ENCODE data around the gene TRMU. TPM values are rescaled to one million over a fixed set of nuclear protein-coding genes. Genes with fewer than 3 reads are reported as not detected.
"Not testable (repeated sequence)": the region's sequence is repeated elsewhere in the genome, so short reads cannot be mapped to it uniquely, and the experiment has no call there.

Gene TRMU
- total RNA-seq, 6 donors from 2014 or later, result 30.7 to 77.5 (median 35.8) TPM

GRCh38 chr22:46401370-46401769 lies 65.9 kb downstream of the TRMU start:
- no peaks in the 10 kb centered on the region for H3K9me3 ChIP-seq
- no peak overlapping the region for H3K4me3 ChIP-seq
- H3K4me1 ChIP-seq, result no peaks in the 10 kb centered on the region
- H3K27me3 ChIP-seq, result no peaks in the 10 kb centered on the region
- WGBS, 2 donors, result 87 to 93% methylated on average over 10 of the region's 10 CpGs
- H3K36me3 ChIP-seq, result peaks cover 0 to 14% (median 0%) of the 10 kb centered on the region in 4 donors
- no peak for ATAC-seq (ENCODE audit: low FRiP score in 2 of 2)
- no peak for DNase-seq
- H3K27ac ChIP-seq, result no peak overlapping the region
- TF ChIP-seq EP300 (IDR thresholded peaks at IDR 0.05) (no peak), POLR2A (IDR thresholded peaks at IDR 0.05) (no peak), POLR2AphosphoS5 (IDR thresholded peaks at IDR 0.05) (no peak), CTCF (IDR thresholded peaks at IDR 0.05) (no peak)

GRCh38 chr22:46402505-46402904 lies 67.0 kb downstream of the TRMU start:
- TF ChIP-seq CTCF (IDR thresholded peaks at IDR 0.05) (no peak), POLR2A (IDR thresholded peaks at IDR 0.05) (no peak), EP300 (IDR thresholded peaks at IDR 0.05) (no peak), POLR2AphosphoS5 (IDR thresholded peaks at IDR 0.05) (no peak)
- ATAC-seq (ENCODE audit: low FRiP score in 2 of 2), result no peak
- H3K4me1 ChIP-seq, result no peaks in the 10 kb centered on the region
- H3K36me3 ChIP-seq, result peaks cover 0 to 13% (median 0%) of the 10 kb centered on the region in 4 donors
- no peak for DNase-seq
- no peak overlapping the region for H3K4me3 ChIP-seq
- no peaks in the 10 kb centered on the region for H3K27me3 ChIP-seq
- WGBS, 2 donors, result 77 to 78% methylated on average over 2 of the region's 2 CpGs
- no peaks in the 10 kb centered on the region for H3K9me3 ChIP-seq
- no peak overlapping the region for H3K27ac ChIP-seq

GRCh38 chr22:46403880-46404279 lies 68.4 kb downstream of the TRMU start:
- 76 to 85% methylated on average over 7 of the region's 7 CpGs for WGBS, 2 donors
- H3K9me3 ChIP-seq; H3K4me3 ChIP-seq; ATAC-seq (ENCODE audit: low FRiP score in 2 of 2); H3K4me1 ChIP-seq; DNase-seq; H3K27ac ChIP-seq; H3K27me3 ChIP-seq; H3K36me3 ChIP-seq: not testable (repeated sequence)

GRCh38 chr22:46405901-46406300 lies 70.4 kb downstream of the TRMU start:
- H3K9me3 ChIP-seq, result no peaks in the 10 kb centered on the region
- no peak for DNase-seq
- H3K4me3 ChIP-seq, result no peak overlapping the region
- no peak for TF ChIP-seq CTCF (IDR thresholded peaks at IDR 0.05)
- TF ChIP-seq EP300 (IDR thresholded peaks at IDR 0.05), result no peak
- TF ChIP-seq POLR2AphosphoS5 (IDR thresholded peaks at IDR 0.05), result no peak
- no peaks in the 10 kb centered on the region for H3K27me3 ChIP-seq
- 80 to 89% methylated on average over 4 of the region's 4 CpGs for WGBS, 2 donors
- ATAC-seq (ENCODE audit: low FRiP score in 2 of 2), result no peak
- peaks cover 0 to 4% (median 0%) of the 10 kb centered on the region in 4 donors for H3K36me3 ChIP-seq
- H3K4me1 ChIP-seq, result no peaks in the 10 kb centered on the region
- no peak overlapping the region for H3K27ac ChIP-seq

GRCh38 chr22:46406349-46406748 lies 70.8 kb downstream of the TRMU start:
- DNase-seq, result no peak
- no peak overlapping the region for H3K4me3 ChIP-seq
- ATAC-seq (ENCODE audit: low FRiP score in 2 of 2), result peak in 1 of 2 donors; percentile 32

More at GRCh38 chr22:46406349-46406748, 70.8 kb downstream of the TRMU start:
- Histone ChIP-seq H3K27ac (no peak overlapping the region), H3K9me3 (no peaks in the 10 kb centered on the region), H3K36me3 (peaks cover 0 to 4% (median 0%) of the 10 kb centered on the region in 4 donors), H3K4me1 (no peaks in the 10 kb centered on the region), H3K27me3 (no peaks in the 10 kb centered on the region)
- 90% methylated on average over 6 to 8 of the region's 8 CpGs for WGBS, 2 donors
- TF ChIP-seq EP300 (IDR thresholded peaks at IDR 0.05) (no peak), POLR2AphosphoS5 (IDR thresholded peaks at IDR 0.05) (no peak), POLR2A (IDR thresholded peaks at IDR 0.05) (no peak), CTCF (IDR thresholded peaks at IDR 0.05) (no peak)
